Panc1 (cell line): ENCODE data around the gene TMEM240. TPM values are rescaled to one million over a fixed set of nuclear protein-coding genes. Genes with fewer than 3 reads are reported as not detected.

ENCODE experiments used
- ATAC-seq: fragments of 200-7000 bp; cut with Tn5 transposase; 2 replicates; pipeline ENCODE4 v1.9.1; 2020; ENCODE audit warnings: mild to moderate bottlenecking, moderate library complexity
- BruUV-seq: library from RNA; stranded (reverse); fragments of 400-500 nt; replicated peaks from 2 replicates; lab custom pipeline; 2021; lab: Mats Ljungman, UMichigan
- CTCF ChIA-PET: fragments of 300-600 bp; sonication (Branson Sonifier 250); formaldehyde crosslinking; loops from one replicate; lab custom pipeline; 2022; ENCODE audit warnings: antibody characterized with exemption; lab: Charles Lee
- POLR2A ChIA-PET: fragments of 300-600 bp; sonication (Branson Sonifier 250); formaldehyde crosslinking; loops from one replicate; lab custom pipeline; 2022; ENCODE audit warnings: antibody characterized with exemption; lab: Charles Lee
- DNase-seq: peaks from one replicate; pipeline ENCODE4 v3.0.0-alpha.2; 2010; ENCODE audit warnings: low read depth, low spot score
- H3K27ac ChIP-seq: 2 replicates; pipeline ENCODE4 v1.5.1; 2011; ENCODE audit warnings: mild to moderate bottlenecking, low read length, inconsistent platforms
- H3K27me3 ChIP-seq: fragments of 200-500 bp; sonication (Bioruptor generic); 2 replicates; pipeline ENCODE4 v1.6.0; 2014; ENCODE audit warnings: low read length, inconsistent platforms; ENCODE audit not compliant: control insufficient read depth, insufficient read depth
- H3K36me3 ChIP-seq: fragments of 200-500 bp; sonication (Bioruptor generic); 2 replicates; pipeline ENCODE4 v1.5.1; 2014; ENCODE audit warnings: inconsistent platforms, mild to moderate bottlenecking, low read length, moderate library complexity; ENCODE audit not compliant: control insufficient read depth, insufficient read depth
- H3K4me1 ChIP-seq: 2 replicates; pipeline ENCODE4 v1.5.1; 2011; ENCODE audit warnings: inconsistent platforms, mild to moderate bottlenecking, low read length, moderate library complexity; ENCODE audit not compliant: control insufficient read depth, insufficient read depth
- H3K4me3 ChIP-seq, 2 experiments: 2 replicates each; pipeline ENCODE4 v1.5.1; 2011 to 2012; ENCODE audit warnings: low read depth in 2 of 2, low read length in 2 of 2, mild to moderate bottlenecking in 2 of 2, inconsistent platforms in 1 of 2, moderate library complexity in 1 of 2
- H3K9me3 ChIP-seq: fragments of 200-500 bp; sonication (Bioruptor generic); 2 replicates; pipeline ENCODE4 v1.5.1; 2014; ENCODE audit warnings: low read depth, mild to moderate bottlenecking, inconsistent platforms, low read length, moderate library complexity; ENCODE audit not compliant: control insufficient read depth, insufficient read depth
- POLR2AphosphoS5 ChIP-seq: IDR thresholded peaks from 2 replicates; pipeline ENCODE4 v1.6.1; 2012; ENCODE audit warnings: mild to moderate bottlenecking, low read depth, low read length, moderate library complexity
- SIN3A ChIP-seq: IDR thresholded peaks from 2 replicates; pipeline ENCODE4 v1.6.1; 2012; ENCODE audit warnings: low read depth, mild to moderate bottlenecking, low read length, moderate library complexity, borderline replicate concordance; ENCODE audit not compliant: insufficient read depth
- TCF7L2 ChIP-seq: IDR thresholded peaks from 2 replicates; pipeline ENCODE4 v1.6.1; 2011; ENCODE audit warnings: mild to moderate bottlenecking, low read depth, low read length, inconsistent platforms
- in situ Hi-C: cut with HindIII; loops from 2 replicates; pipeline ENCODE4 v1.10.0; 2016; ENCODE audit warnings: low sequenced_read_pairs, low pct_unique_long_range_greater_than_20kb
- intact Hi-C: fragments of 100-400 bp; cut with micrococcal nuclease; formaldehyde crosslinking; loops from one replicate; pipeline ENCODE4 v1.10.0; 2022; ENCODE audit not compliant: unreplicated experiment
- total RNA-seq: library from RNA; stranded (reverse); gene quantifications from one replicate; pipeline ENCODE4 v1.2.1, GENCODE V29; 2021; ENCODE audit not compliant: unreplicated experiment
- TF ChIP-seq, protein P1 (sequence below), 2 experiments: IDR thresholded peaks; 2 replicates each; pipeline ENCODE4 v1.6.1; 2011 to 2012; ENCODE audit warnings: low read depth in 2 of 2, control low read depth in 1 of 2, low read length in 1 of 2, mild to moderate bottlenecking in 1 of 2, moderate library complexity in 1 of 2; ENCODE audit not compliant: insufficient read depth in 1 of 2
- TF ChIP-seq, protein P2 (sequence below): fragments of 450-650 bp; IDR thresholded peaks from 2 replicates; pipeline ENCODE4 v1.5.1; 2017; ENCODE audit warnings: mild to moderate bottlenecking

Gene TMEM240
- total RNA-seq, 1 experiment from 2014 or later, result 4.1 TPM

- ATAC-seq (no peak), DNase-seq (no peak)
- no peak overlapping the region for H3K4me3 ChIP-seq
- in situ Hi-C loops, result no loop called here
- no peaks in the 10 kb centered on the region for H3K27me3 ChIP-seq
- CTCF ChIA-PET, result no interaction called here
- no peaks in the 10 kb centered on the region; the same call in 1 of the 2 replicates for H3K36me3 ChIP-seq
- no peaks in the 10 kb centered on the region for H3K9me3 ChIP-seq
- POLR2A ChIA-PET, result no interaction called here
- no peaks in the 10 kb centered on the region; the same call in none of the 2 replicates for H3K4me1 ChIP-seq
- TF ChIP-seq, protein P1, sequence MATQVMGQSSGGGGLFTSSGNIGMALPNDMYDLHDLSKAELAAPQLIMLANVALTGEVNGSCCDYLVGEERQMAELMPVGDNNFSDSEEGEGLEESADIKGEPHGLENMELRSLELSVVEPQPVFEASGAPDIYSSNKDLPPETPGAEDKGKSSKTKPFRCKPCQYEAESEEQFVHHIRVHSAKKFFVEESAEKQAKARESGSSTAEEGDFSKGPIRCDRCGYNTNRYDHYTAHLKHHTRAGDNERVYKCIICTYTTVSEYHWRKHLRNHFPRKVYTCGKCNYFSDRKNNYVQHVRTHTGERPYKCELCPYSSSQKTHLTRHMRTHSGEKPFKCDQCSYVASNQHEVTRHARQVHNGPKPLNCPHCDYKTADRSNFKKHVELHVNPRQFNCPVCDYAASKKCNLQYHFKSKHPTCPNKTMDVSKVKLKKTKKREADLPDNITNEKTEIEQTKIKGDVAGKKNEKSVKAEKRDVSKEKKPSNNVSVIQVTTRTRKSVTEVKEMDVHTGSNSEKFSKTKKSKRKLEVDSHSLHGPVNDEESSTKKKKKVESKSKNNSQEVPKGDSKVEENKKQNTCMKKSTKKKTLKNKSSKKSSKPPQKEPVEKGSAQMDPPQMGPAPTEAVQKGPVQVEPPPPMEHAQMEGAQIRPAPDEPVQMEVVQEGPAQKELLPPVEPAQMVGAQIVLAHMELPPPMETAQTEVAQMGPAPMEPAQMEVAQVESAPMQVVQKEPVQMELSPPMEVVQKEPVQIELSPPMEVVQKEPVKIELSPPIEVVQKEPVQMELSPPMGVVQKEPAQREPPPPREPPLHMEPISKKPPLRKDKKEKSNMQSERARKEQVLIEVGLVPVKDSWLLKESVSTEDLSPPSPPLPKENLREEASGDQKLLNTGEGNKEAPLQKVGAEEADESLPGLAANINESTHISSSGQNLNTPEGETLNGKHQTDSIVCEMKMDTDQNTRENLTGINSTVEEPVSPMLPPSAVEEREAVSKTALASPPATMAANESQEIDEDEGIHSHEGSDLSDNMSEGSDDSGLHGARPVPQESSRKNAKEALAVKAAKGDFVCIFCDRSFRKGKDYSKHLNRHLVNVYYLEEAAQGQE (IDR thresholded peaks at IDR 0.05; ENCODE audit: insufficient read depth in 1 of 2, low read depth in 2 of 2, low read length in 1 of 2), result no peak
- no peak for TF ChIP-seq POLR2AphosphoS5
- TF ChIP-seq, protein P2, sequence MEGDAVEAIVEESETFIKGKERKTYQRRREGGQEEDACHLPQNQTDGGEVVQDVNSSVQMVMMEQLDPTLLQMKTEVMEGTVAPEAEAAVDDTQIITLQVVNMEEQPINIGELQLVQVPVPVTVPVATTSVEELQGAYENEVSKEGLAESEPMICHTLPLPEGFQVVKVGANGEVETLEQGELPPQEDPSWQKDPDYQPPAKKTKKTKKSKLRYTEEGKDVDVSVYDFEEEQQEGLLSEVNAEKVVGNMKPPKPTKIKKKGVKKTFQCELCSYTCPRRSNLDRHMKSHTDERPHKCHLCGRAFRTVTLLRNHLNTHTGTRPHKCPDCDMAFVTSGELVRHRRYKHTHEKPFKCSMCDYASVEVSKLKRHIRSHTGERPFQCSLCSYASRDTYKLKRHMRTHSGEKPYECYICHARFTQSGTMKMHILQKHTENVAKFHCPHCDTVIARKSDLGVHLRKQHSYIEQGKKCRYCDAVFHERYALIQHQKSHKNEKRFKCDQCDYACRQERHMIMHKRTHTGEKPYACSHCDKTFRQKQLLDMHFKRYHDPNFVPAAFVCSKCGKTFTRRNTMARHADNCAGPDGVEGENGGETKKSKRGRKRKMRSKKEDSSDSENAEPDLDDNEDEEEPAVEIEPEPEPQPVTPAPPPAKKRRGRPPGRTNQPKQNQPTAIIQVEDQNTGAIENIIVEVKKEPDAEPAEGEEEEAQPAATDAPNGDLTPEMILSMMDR, result no peak
- TF ChIP-seq TCF7L2, result no peak
- TF ChIP-seq SIN3A, result no peak
- no peak overlapping the region for H3K27ac ChIP-seq
- intact Hi-C loops, result no loop called here
- BruUV-seq, result no TSS peak
These were observed 2.7 kb downstream of the TMEM240 start for GRCh38 chr1:1537626-1538250.

- no peaks in the 10 kb centered on the region; the same call in 1 of the 2 replicates for H3K36me3 ChIP-seq
- intact Hi-C loops (no loop called here), in situ Hi-C loops (no loop called here)
- CTCF ChIA-PET, result no interaction called here
- POLR2A ChIA-PET, result no interaction called here
- no peaks in the 10 kb centered on the region; the same call in none of the 2 replicates for H3K4me1 ChIP-seq
- H3K27me3 ChIP-seq, result no peaks in the 10 kb centered on the region
- no peak overlapping the region for H3K4me3 ChIP-seq
- DNase-seq (no peak), ATAC-seq (no peak)
- TF ChIP-seq, protein P2, result no peak
- TF ChIP-seq SIN3A (no peak), POLR2AphosphoS5 (no peak), TCF7L2 (no peak)
- TF ChIP-seq, protein P1 (IDR thresholded peaks at IDR 0.05; ENCODE audit: insufficient read depth in 1 of 2, low read depth in 2 of 2, low read length in 1 of 2), result no peak
- BruUV-seq, result no TSS peak
- no peaks in the 10 kb centered on the region for H3K9me3 ChIP-seq
- no peak overlapping the region for H3K27ac ChIP-seq
These were observed 3.4 kb downstream of the TMEM240 start for GRCh38 chr1:1536938-1537546.
